ENCODE data around the gene WDFY4. TPM values are rescaled to one million over a fixed set of nuclear protein-coding genes. Genes with fewer than 3 reads are reported as not detected.

Gene WDFY4
- total and polyA plus RNA-seq, 2 donors (not counting 3 experiments of a cell fraction or from before 2014, with no cell fraction given) = 10.1 to 10.2 TPM

- dilution Hi-C loops (cut with MboI; ENCODE audit: extremely low pct_ligation_motif_present, low sequenced_read_pairs) = no loop called here
- Histone ChIP-seq H3K9me1 (replicated peaks; ENCODE audit: control insufficient read depth, extremely low read depth, insufficient read depth, low read length) (no peaks in the 10 kb centered on the region), H3K9ac (replicated peaks; ENCODE audit: extremely low read depth, insufficient read depth, low read length) (no peak overlapping the region), H3K27me3 (ENCODE audit: control insufficient read depth in 2 of 2, insufficient read depth in 2 of 2, low read length in 2 of 2) (no peaks in the 10 kb centered on the region), H3K4me3 (replicated peaks in 1 of 3; ENCODE audit: insufficient read depth in 1 of 3, low read depth in 1 of 3, low read length in 3 of 3) (no peak overlapping the region), H4K20me1 (replicated peaks; ENCODE audit: control insufficient read depth, extremely low read depth, insufficient read depth, low read length) (no peaks in the 10 kb centered on the region), H3K4me1 (ENCODE audit: control insufficient read depth, extremely low read depth, insufficient read depth, low read length) (no peaks in the 10 kb centered on the region), H3K9me3 (replicated peaks; ENCODE audit: control insufficient read depth, insufficient read depth, low read length) (no peaks in the 10 kb centered on the region), H2AFZ (ENCODE audit: low read depth, low read length) (no peak overlapping the region), H3K36me3 (ENCODE audit: control insufficient read depth in 2 of 2, extremely low read depth in 1 of 2, insufficient read depth in 2 of 2, low read length in 2 of 2) (no peaks in the 10 kb centered on the region), H3K27ac (ENCODE audit: insufficient read depth, low read depth, low read length) (no peak overlapping the region), H3K79me2 (ENCODE audit: control insufficient read depth, insufficient read depth, low read length) (no peaks in the 10 kb centered on the region), H3K4me2 (ENCODE audit: insufficient read depth, low read length) (no peak overlapping the region)
- FAIRE-seq (no peak), DNase-seq (ENCODE audit: low read depth, low spot score) (no peak)
- intact Hi-C loops (cut with micrococcal nuclease) = no loop called here
- ChIA-PET POLR2A (no interaction called here), CTCF (no interaction called here)
- no peak for TF ChIP-seq FOS (IDR thresholded peaks at IDR 0.05; ENCODE audit: borderline replicate concordance, insufficient read depth, low read length)
- no peak for TF ChIP-seq POLR2A (IDR thresholded peaks at IDR 0.05; ENCODE audit: low read depth, low read length)
- no peak for TF ChIP-seq EZH2 (IDR thresholded peaks at IDR 0.05; ENCODE audit: borderline replicate concordance, low read depth, low read length, severe bottlenecking)
- TF ChIP-seq, protein P1, sequence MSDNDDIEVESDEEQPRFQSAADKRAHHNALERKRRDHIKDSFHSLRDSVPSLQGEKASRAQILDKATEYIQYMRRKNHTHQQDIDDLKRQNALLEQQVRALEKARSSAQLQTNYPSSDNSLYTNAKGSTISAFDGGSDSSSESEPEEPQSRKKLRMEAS (IDR thresholded peaks at IDR 0.05; ENCODE audit: insufficient read depth, insufficient read length) = no peak
- TF ChIP-seq MYC (IDR thresholded peaks at IDR 0.05; ENCODE audit: low read depth, low read length) = no peak
- no peak for TF ChIP-seq GATA2 (IDR thresholded peaks at IDR 0.05; ENCODE audit: insufficient read depth, insufficient read length, low read depth, low read length)
- TF ChIP-seq POLR2AphosphoS5 (IDR thresholded peaks at IDR 0.05; ENCODE audit: insufficient read depth, low read depth, low read length) = no peak
- peak in 1 of 2 donors; percentile 3 for TF ChIP-seq CTCF (IDR thresholded peaks at IDR 0.05; ENCODE audit: extremely low read depth in 1 of 2, insufficient read depth in 1 of 2, low read depth in 1 of 2, low read length in 2 of 2)
- no peak for TF ChIP-seq JUN (IDR thresholded peaks at IDR 0.05; ENCODE audit: borderline replicate concordance, insufficient read depth, insufficient read length, low read depth)
- BruUV-seq (replicated peaks) = no TSS peak
Measured at GRCh38 chr10:48745662-48746245, 61.1 kb downstream of the WDFY4 start.
